ENCODE measurements around the gene FAM131A. TPM values are rescaled to one million over a fixed set of nuclear protein-coding genes. Genes with fewer than 3 reads are reported as not detected.

FAM131A gene
- total and polyA plus RNA-seq, 9 of the 15 experiments (the other 6 are each of a cell fraction or from before 2014, with no cell fraction given) = 0.48 to 11.1 (median 4.3) TPM

DNA sequence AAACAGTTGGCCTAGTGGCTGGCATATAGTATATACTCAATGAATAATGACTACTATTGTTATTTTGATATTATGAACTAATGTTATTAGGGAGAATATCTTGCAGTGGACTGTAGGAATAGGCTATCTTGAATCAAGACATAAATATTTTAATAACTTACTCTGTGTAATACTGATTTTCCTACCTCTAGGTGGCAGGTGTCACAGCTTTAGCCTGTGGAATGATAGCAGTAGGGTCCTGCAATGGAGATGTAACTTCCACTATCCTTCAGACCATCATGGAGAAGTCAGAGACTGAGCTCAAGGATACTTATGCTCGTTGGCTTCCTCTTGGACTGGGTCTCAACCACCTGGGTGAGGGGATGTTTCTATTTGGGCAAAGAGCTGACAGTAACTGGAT, 31.8 kb upstream of the FAM131A start:
- peak in 1 of 4 experiments; percentile 21 for DNase-seq (ENCODE audit: extremely low read depth in 1 of 4, low spot score in 3 of 4)
- intact Hi-C loops (cut with micrococcal nuclease) = no loop called here
- FAIRE-seq = no peak

More for the DNA sequence above, 31.8 kb upstream of the FAM131A start:
- Histone ChIP-seq H3K27me3 (ENCODE audit: control insufficient read depth in 2 of 2, insufficient read depth in 2 of 2, low read length in 2 of 2) (no peaks in the 10 kb centered on the region), H3K27ac (ENCODE audit: extremely low read depth, low read depth, low read length) (no peak overlapping the region), H4K20me1 (replicated peaks; ENCODE audit: control insufficient read depth, insufficient read depth, low read length) (0 out of 2 replicates have a peak, but pooled peaks cover 5% of the 10 kb centered on the region), H3K79me2 (ENCODE audit: control insufficient read depth, insufficient read depth, low read length) (peaks cover 14% of the 10 kb centered on the region), H3K9me3 (replicated peaks; ENCODE audit: control insufficient read depth, insufficient read depth, low read depth, low read length) (no peaks in the 10 kb centered on the region), H3K4me1 (replicated peaks in 1 of 2; ENCODE audit: control insufficient read depth in 2 of 2, insufficient read depth in 2 of 2, low read length in 2 of 2) (peaks cover 0 to 2% of the 10 kb centered on the region in 2 experiments; a peak in 3 of 5 replicates), H2AFZ (ENCODE audit: low read depth, low read length) (no peak overlapping the region), H3K4me2 (ENCODE audit: insufficient read depth, low read length) (no peak overlapping the region), H3K9ac (ENCODE audit: insufficient read depth in 1 of 2, low read depth in 2 of 2, low read length in 2 of 2) (no peak overlapping the region), H3K9me1 (ENCODE audit: control insufficient read depth, insufficient read depth, low read length) (no peaks in the 10 kb centered on the region), H3K36me3 (ENCODE audit: control insufficient read depth, insufficient read depth, low read length) (peaks cover 90% of the 10 kb centered on the region), H3K4me3 (no peak overlapping the region)
- WGBS (ENCODE audit: insufficient coverage, low coverage, missing lambda C conversion rate) = 73% methylated on average over 1 of the region's 1 CpG
- ChIA-PET CTCF (ENCODE audit: low intra/inter-chr PET ratio) (no interaction called here), POLR2A (interaction anchor here (1.3 kb wide), 1 partner anchor 11 kb away, joined by 6 read pairs; no protein-coding TSS in a partner anchor)
- in situ Hi-C loops (cut with MboI) = no loop called here
- TF ChIP-seq PCBP2 (IDR thresholded peaks at IDR 0.05; ENCODE audit: low read depth, low read length, poor library complexity, severe bottlenecking) = no peak
- TF ChIP-seq, protein P1, sequence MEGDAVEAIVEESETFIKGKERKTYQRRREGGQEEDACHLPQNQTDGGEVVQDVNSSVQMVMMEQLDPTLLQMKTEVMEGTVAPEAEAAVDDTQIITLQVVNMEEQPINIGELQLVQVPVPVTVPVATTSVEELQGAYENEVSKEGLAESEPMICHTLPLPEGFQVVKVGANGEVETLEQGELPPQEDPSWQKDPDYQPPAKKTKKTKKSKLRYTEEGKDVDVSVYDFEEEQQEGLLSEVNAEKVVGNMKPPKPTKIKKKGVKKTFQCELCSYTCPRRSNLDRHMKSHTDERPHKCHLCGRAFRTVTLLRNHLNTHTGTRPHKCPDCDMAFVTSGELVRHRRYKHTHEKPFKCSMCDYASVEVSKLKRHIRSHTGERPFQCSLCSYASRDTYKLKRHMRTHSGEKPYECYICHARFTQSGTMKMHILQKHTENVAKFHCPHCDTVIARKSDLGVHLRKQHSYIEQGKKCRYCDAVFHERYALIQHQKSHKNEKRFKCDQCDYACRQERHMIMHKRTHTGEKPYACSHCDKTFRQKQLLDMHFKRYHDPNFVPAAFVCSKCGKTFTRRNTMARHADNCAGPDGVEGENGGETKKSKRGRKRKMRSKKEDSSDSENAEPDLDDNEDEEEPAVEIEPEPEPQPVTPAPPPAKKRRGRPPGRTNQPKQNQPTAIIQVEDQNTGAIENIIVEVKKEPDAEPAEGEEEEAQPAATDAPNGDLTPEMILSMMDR (IDR thresholded peaks at IDR 0.05 in 2 of 3, conservative IDR thresholded peaks at IDR 0.05 in 1 of 3; ENCODE audit: insufficient read depth in 2 of 3, low read depth in 1 of 3, low read length in 3 of 3) = peak; percentile 19 to 47 (median 39); a peak in 4 of 6 replicates
- no peak for TF ChIP-seq ZNF224 (CRISPR knock-in tag; IDR thresholded peaks at IDR 0.05)
- no peak for TF ChIP-seq ZNF431 (CRISPR knock-in tag; IDR thresholded peaks at IDR 0.05)
- TF ChIP-seq ZNF408 (CRISPR knock-in tag; IDR thresholded peaks at IDR 0.05; ENCODE audit: low read depth) = no peak
- TF ChIP-seq, protein P2, sequence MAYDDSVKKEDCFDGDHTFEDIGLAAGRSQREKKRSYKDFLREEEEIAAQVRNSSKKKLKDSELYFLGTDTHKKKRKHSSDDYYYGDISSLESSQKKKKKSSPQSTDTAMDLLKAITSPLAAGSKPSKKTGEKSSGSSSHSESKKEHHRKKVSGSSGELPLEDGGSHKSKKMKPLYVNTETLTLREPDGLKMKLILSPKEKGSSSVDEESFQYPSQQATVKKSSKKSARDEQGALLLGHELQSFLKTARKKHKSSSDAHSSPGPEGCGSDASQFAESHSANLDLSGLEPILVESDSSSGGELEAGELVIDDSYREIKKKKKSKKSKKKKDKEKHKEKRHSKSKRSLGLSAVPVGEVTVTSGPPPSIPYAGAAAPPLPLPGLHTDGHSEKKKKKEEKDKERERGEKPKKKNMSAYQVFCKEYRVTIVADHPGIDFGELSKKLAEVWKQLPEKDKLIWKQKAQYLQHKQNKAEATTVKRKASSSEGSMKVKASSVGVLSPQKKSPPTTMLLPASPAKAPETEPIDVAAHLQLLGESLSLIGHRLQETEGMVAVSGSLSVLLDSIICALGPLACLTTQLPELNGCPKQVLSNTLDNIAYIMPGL (CRISPR knock-in tag; IDR thresholded peaks at IDR 0.05) = no peak
- no peak for TF ChIP-seq MECOM (CRISPR knock-in tag; IDR thresholded peaks at IDR 0.05)
- no TSS peak for BruUV-seq (replicated peaks)
- peak; percentile 76 for ATAC-seq
